ENCODE data around the gene SYCE1L. TPM values are rescaled to one million over a fixed set of nuclear protein-coding genes. Genes with fewer than 3 reads are reported as not detected.

SYCE1L gene
- total RNA-seq, 2 experiments from 2014 or later: 1.9 to 9.9 TPM

- Histone ChIP-seq H3K4me1 (ENCODE audit: insufficient read depth, low read length, poor library complexity, severe bottlenecking) (peaks cover 5% of the 10 kb centered on the region), H3K36me3 (ENCODE audit: insufficient read depth, low read length) (no peaks in the 10 kb centered on the region), H2AFZ (ENCODE audit: low read length) (no peak overlapping the region), H3K79me2 (ENCODE audit: insufficient read depth, low read depth, low read length) (no peaks in the 10 kb centered on the region), H3K4me2 (ENCODE audit: low read length) (no peak overlapping the region), H3K9me3 (ENCODE audit: low read length) (no peaks in the 10 kb centered on the region), H4K20me1 (ENCODE audit: insufficient read depth, low read length) (no peaks in the 10 kb centered on the region), H3K9me2 (ENCODE audit: insufficient read depth, low read length) (no peaks in the 10 kb centered on the region), H3K4me3 (ENCODE audit: low read depth, low read length, poor library complexity, severe bottlenecking) (no peak overlapping the region), H3K27ac (ENCODE audit: low read depth, low read length, poor library complexity, severe bottlenecking) (no peak overlapping the region)
- intact Hi-C loops (cut with micrococcal nuclease; ENCODE audit: unreplicated experiment): loop anchor here (5.0 to 10.0 kb wide), 2 partner anchors 499 to 892 kb away; partner anchors contain the start of gene CNTNAP4
- CTCF ChIA-PET (ENCODE audit: unreplicated experiment): no interaction called here
- BruUV-seq (replicated peaks): no TSS peak
- TF ChIP-seq EZH2phosphoT487 (IDR thresholded peaks at IDR 0.05; ENCODE audit: borderline replicate concordance, low read depth, low read length): no peak
- TF ChIP-seq CTCF (conservative IDR thresholded peaks at IDR 0.05; ENCODE audit: low read length): no peak
- POLR2A ChIA-PET: no interaction called here
- DNase-seq (ENCODE audit: low spot score): no peak
Observed at GRCh38 chr16:77166726-77167125, 32.5 kb upstream of the SYCE1L start.

GRCh38 chr16:77168901-77169300 lies 30.3 kb upstream of the SYCE1L start:
- H4K20me1 ChIP-seq (ENCODE audit: insufficient read depth, low read length): no peaks in the 10 kb centered on the region
- H3K27ac ChIP-seq (ENCODE audit: low read depth, low read length, poor library complexity, severe bottlenecking): no peak overlapping the region
- CTCF ChIA-PET (ENCODE audit: unreplicated experiment): no interaction called here

More at GRCh38 chr16:77168901-77169300, 30.3 kb upstream of the SYCE1L start:
- no peaks in the 10 kb centered on the region for H3K79me2 ChIP-seq (ENCODE audit: insufficient read depth, low read depth, low read length)
- H3K4me2 ChIP-seq (ENCODE audit: low read length): no peak overlapping the region
- no peak overlapping the region for H3K4me3 ChIP-seq (ENCODE audit: low read depth, low read length, poor library complexity, severe bottlenecking)
- DNase-seq (ENCODE audit: low spot score): no peak
- POLR2A ChIA-PET: no interaction called here
- H3K9me3 ChIP-seq (ENCODE audit: low read length): no peaks in the 10 kb centered on the region
- BruUV-seq (replicated peaks): no TSS peak
- H2AFZ ChIP-seq (ENCODE audit: low read length): no peak overlapping the region
- TF ChIP-seq EZH2phosphoT487 (IDR thresholded peaks at IDR 0.05; ENCODE audit: borderline replicate concordance, low read depth, low read length) (no peak), CTCF (conservative IDR thresholded peaks at IDR 0.05; ENCODE audit: low read length) (no peak)
- H3K9me2 ChIP-seq (ENCODE audit: insufficient read depth, low read length): no peaks in the 10 kb centered on the region
- H3K4me1 ChIP-seq (ENCODE audit: insufficient read depth, low read length, poor library complexity, severe bottlenecking): peaks cover 5% of the 10 kb centered on the region
- intact Hi-C loops (cut with micrococcal nuclease; ENCODE audit: unreplicated experiment): loop anchor here (1.0 to 10.0 kb wide), 4 partner anchors 126 to 894 kb away; partner anchors contain the start of gene CNTNAP4
- H3K36me3 ChIP-seq (ENCODE audit: insufficient read depth, low read length): no peaks in the 10 kb centered on the region
